ENCODE results near the gene ABHD12.

- TF ChIP-seq, protein P1, sequence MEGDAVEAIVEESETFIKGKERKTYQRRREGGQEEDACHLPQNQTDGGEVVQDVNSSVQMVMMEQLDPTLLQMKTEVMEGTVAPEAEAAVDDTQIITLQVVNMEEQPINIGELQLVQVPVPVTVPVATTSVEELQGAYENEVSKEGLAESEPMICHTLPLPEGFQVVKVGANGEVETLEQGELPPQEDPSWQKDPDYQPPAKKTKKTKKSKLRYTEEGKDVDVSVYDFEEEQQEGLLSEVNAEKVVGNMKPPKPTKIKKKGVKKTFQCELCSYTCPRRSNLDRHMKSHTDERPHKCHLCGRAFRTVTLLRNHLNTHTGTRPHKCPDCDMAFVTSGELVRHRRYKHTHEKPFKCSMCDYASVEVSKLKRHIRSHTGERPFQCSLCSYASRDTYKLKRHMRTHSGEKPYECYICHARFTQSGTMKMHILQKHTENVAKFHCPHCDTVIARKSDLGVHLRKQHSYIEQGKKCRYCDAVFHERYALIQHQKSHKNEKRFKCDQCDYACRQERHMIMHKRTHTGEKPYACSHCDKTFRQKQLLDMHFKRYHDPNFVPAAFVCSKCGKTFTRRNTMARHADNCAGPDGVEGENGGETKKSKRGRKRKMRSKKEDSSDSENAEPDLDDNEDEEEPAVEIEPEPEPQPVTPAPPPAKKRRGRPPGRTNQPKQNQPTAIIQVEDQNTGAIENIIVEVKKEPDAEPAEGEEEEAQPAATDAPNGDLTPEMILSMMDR (IDR thresholded peaks at IDR 0.05): no peak
- no peak for TF ChIP-seq POLR2A (IDR thresholded peaks at IDR 0.05)
Observed at GRCh38 chr20:25279403-25279802, 111.2 kb downstream of the ABHD12 start.

Data from heart left ventricle (tissue), 13 donors.